Measurements from ENCODE around the gene BRIX1.

- TF ChIP-seq, protein P1, sequence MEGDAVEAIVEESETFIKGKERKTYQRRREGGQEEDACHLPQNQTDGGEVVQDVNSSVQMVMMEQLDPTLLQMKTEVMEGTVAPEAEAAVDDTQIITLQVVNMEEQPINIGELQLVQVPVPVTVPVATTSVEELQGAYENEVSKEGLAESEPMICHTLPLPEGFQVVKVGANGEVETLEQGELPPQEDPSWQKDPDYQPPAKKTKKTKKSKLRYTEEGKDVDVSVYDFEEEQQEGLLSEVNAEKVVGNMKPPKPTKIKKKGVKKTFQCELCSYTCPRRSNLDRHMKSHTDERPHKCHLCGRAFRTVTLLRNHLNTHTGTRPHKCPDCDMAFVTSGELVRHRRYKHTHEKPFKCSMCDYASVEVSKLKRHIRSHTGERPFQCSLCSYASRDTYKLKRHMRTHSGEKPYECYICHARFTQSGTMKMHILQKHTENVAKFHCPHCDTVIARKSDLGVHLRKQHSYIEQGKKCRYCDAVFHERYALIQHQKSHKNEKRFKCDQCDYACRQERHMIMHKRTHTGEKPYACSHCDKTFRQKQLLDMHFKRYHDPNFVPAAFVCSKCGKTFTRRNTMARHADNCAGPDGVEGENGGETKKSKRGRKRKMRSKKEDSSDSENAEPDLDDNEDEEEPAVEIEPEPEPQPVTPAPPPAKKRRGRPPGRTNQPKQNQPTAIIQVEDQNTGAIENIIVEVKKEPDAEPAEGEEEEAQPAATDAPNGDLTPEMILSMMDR (IDR thresholded peaks at IDR 0.05) = no peak
- TF ChIP-seq ZFX (IDR thresholded peaks at IDR 0.05; ENCODE audit: borderline replicate concordance) = no peak
Observed at GRCh38 chr5:34889394-34889793, 26.1 kb upstream of the BRIX1 start.

Measured in 22Rv1 (cell line).